ENCODE measurements around the gene OR52K1.
"Not testable (repeated sequence)": the region's sequence is repeated elsewhere in the genome, so short reads cannot be mapped to it uniquely, and the experiment has no call there.

The OR52K1 gene

GRCh38 chr11:4491878-4492606 is 9.6 kb downstream of the OR52K1 start:
- DNase-seq = no peak

GRCh38 chr11:4493480-4493818 is 11.0 kb downstream of the OR52K1 start:
- no peak for DNase-seq

- no peak for DNase-seq
These were observed 13.0 kb downstream of the OR52K1 start for GRCh38 chr11:4495487-4495886.

GRCh38 chr11:4495986-4496385 is 13.5 kb downstream of the OR52K1 start:
- no peak for DNase-seq

- no peak for DNase-seq
These were observed 14.3 kb downstream of the OR52K1 start for GRCh38 chr11:4496557-4497248.

- DNase-seq = no peak
These were observed 26.4 kb downstream of the OR52K1 start for GRCh38 chr11:4508886-4509285.

- DNase-seq = no peak
These were observed 29.1 kb downstream of the OR52K1 start for GRCh38 chr11:4511282-4512245.

- no peak for DNase-seq
These were observed 31.8 kb downstream of the OR52K1 start for GRCh38 chr11:4514196-4514595.

GRCh38 chr11:4522339-4522738 is 39.9 kb downstream of the OR52K1 start:
- no peak for DNase-seq

- DNase-seq = no peak
These were observed 40.3 kb downstream of the OR52K1 start for GRCh38 chr11:4522752-4523151.

GRCh38 chr11:4523666-4524065 is 41.2 kb downstream of the OR52K1 start:
- no peak for DNase-seq

GRCh38 chr11:4527926-4528325 is 45.5 kb downstream of the OR52K1 start:
- DNase-seq = no peak

GRCh38 chr11:4531686-4532085 is 49.2 kb downstream of the OR52K1 start:
- not testable (repeated sequence) for DNase-seq

GRCh38 chr11:4539603-4540219 is 57.3 kb downstream of the OR52K1 start:
- peak; percentile 21 for DNase-seq

- DNase-seq = no peak
These were observed 58.6 kb downstream of the OR52K1 start for GRCh38 chr11:4541071-4541470.

Data from stimulated activated naive CD4-positive, alpha-beta T cell treated with Interleukin-2 at 50 U/mL for 16 hours (primary cell).